NK-92 (cell line): Measurements from ENCODE around the gene LIN54.
A peak's percentile ranks its signal among the peaks of the same experiment; 100 is the strongest.
"Not testable (repeated sequence)": the region's sequence is repeated elsewhere in the genome, so short reads cannot be mapped to it uniquely, and the experiment has no call there.

Experiments
- DNase-seq: peaks from one replicate; lab custom pipeline; 2025; ENCODE audit not compliant: unreplicated experiment; lab: John Stamatoyannopoulos, UW

LIN54 gene

DNA sequence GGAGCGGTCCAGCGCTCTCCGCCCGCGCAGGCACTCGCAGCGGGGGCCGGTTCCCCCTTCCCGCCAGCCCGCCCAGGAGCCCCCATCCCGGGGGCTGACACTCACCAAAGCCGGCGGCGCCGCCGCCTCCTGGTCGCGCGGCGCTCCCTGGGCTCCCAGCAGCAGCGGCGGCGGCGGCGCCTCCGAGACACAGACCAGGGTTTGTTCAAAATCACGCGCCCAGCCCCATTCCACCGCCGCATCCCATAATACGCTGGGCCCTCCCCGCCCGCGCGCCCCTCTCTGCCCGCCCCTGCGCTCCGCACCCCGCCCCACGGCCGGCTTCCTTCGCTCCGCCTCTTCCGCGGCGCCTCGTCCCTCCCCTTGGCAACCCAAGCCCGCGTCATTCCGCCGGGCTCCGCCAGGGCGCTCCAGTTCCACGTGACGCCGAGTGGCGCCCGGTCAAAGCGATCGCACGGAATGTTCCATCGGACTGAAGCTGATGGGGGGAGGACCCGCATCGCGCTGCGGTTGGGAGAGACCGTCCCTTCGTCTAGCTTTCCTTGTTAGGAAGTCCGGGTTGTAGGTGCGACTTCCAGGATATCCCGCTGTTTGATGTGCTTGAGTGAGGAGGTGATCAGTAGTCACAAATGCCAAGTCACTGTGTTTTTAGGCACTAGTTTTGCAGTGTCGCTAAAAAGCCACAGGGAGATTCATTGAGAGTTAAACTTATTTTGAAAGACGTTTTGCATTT, 2.2 kb upstream of the LIN54 start:
- peak; percentile 73 for DNase-seq

DNA sequence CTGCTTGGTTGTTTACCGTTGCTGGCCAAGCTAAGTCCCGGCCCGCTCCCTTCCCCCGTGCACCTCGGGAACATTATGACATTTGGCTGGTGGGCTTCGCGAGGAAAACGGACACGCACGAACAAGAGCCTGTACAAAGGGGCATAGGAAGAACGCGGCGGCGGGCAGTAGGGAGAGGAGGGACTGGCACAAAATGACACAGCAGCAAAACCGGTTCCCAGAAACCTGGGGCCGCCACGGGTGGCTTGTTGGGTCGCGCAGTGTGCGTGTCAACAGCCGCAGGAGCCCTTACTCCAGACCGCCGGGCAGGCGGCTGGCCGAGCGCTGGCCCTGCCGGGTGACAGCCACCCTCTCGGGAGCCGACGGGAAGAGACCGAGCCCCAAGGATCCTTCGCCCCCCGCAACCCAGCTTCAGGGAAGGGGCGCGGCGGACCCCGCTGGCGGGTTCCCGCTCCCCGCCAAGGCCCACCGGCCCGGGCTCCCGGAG, 1.6 kb upstream of the LIN54 start:
- DNase-seq = no peak

DNA sequence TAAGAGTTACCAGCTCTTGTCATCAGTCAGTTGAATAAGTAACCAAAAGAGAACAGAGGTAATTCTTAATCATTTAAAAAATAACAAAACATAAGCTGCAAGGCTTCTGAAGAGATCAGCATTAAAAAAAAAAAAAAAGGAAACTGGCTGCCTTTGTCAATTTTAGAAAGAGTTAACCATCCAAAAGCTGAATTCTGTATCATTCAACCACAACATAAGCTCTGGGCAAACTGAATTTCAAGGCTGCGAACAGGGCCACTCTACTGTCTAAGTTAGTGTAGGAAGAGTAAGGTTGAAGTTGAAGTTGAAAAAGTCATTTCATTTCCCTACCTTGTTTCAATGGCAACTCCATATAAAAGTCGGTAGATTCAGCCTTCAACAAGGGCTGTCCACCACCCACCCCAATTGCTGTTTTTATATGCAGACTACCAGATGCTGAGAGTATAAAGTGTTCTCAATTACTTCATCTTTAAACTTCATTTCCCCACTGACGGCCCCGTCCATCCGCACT, 1.1 kb upstream of the LIN54 start:
- no peak for DNase-seq

DNA sequence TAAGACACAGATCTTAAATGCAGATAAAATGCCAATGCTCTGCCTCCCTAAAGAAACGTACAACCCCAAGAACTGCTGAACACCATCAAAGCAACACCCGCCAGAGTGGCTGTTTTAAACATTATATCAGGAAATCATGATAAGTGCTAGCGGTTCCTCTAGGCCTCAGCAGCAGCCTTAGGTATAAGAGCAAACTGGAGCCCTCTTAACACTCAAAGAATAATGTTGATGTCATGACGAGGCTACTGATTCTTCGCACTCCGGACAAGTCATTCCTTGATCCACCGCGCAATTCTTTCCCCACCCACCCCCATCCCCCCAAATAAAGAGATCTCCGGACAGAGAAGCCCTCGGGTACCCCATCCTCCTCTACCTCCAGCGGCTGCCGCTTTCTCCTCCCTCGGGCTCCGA, 507 bp downstream of the LIN54 start:
- no peak for DNase-seq

DNA sequence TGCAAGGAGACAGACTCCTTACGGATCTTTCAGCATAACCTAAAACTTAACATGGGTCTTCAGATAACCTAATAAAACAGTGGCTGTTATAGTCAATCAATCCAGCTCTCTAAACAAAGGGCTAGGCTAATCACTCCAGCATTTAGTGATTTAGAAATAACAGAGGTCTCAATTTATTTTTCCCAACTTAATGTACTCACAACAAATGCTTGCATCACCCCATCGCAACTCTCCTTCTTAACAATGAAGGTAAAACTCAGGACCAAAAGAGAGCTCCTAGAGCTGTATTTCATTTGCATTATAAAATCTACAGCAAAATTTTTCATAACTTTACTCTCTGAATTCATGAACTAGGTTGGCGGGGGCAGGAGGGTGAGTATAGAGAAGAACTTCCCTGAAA, 1.1 kb downstream of the LIN54 start:
- no peak for DNase-seq

DNA sequence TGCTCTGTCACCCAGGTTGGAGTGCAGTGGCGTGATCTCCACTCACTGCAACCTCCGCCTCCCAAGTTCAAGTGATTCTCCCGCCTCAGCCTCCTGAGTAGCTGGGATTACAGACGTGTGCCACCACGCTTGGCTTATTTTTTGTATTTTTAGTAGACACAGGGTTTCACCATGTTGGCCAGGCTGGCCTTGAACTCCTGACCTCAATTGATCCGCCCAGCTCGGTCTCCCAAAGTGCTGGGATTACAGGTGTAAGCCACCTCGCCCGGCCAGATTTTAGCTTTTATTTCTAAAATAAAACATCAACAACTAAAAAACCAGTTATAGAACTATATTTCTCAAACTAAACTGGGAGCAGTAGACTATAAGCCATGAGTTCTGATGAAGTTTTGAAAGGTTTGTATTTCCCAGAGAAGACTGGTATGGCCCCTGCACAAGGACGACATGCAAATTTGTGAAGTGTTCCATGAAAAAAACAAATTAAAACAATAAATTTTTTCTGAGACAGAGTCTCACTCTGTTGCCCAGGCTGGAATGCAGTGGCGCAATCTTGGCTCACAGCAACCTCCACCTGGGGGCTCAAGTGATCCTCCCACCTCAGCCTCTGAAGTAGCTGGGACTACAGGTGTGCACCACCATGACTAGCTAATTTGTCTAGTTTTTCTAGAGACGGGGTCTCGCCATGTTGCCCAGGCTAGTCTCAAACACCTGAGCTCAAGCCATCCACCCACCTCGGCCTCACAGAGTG, 7.4 kb downstream of the LIN54 start:
- DNase-seq = not testable (repeated sequence)

DNA sequence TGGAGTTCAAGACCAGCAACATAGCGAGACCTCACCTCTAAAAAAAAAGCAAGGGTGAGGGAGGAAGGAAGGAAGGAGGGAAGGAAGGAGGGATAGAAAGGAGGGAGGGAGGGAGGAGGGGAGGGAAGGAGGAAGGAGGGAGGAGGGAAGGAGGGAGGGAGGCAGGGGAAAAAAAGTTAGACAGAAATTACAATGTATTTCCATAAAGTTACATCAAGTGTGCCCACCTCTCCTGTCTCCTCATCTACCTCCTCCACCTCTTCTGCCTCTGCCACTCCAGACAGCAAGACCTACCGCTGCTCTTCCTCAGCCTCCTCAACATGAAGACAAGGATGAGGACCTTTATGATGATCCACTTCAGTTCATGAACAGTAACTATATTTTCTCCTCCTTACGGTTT, 8.3 kb downstream of the LIN54 start:
- DNase-seq = no peak

DNA sequence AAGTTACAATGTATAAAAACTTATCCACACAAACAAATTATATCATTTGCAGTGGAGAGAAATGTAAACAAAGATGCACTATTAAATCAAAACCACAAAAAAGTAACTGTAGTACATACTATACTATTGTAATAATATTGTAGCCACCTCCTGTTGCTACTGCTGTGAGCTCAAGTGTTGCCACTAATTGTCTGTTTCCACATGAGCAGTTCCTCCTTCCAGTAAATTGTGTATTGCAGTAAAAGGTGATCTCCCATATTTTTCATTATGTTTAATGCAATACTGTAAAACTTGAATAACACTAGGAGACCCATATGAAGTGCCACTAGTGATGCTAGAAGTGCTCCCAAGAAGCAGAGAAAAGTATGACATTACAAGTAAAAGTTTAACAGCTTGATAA, 11.7 kb downstream of the LIN54 start:
- no peak for DNase-seq

DNA sequence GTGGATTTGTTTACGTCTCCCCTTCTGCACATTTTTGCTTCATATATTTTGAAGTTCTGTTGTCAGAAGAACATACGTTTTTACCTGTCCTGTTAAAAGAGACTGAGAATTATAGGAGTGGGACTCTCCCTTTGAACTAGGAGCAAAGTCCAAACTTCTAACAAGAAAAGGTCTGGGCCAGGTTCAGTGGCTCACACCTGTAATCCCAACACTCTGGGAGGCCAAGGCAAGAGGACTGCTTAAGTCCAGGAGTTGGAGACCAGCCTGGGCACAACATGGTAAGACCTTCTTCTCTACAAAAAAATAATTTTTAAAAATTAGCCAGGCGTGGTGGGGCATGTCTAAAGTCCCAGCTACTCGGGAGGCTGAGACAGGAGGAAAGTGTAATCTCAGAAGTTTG, 15.8 kb downstream of the LIN54 start:
- DNase-seq = no peak

DNA sequence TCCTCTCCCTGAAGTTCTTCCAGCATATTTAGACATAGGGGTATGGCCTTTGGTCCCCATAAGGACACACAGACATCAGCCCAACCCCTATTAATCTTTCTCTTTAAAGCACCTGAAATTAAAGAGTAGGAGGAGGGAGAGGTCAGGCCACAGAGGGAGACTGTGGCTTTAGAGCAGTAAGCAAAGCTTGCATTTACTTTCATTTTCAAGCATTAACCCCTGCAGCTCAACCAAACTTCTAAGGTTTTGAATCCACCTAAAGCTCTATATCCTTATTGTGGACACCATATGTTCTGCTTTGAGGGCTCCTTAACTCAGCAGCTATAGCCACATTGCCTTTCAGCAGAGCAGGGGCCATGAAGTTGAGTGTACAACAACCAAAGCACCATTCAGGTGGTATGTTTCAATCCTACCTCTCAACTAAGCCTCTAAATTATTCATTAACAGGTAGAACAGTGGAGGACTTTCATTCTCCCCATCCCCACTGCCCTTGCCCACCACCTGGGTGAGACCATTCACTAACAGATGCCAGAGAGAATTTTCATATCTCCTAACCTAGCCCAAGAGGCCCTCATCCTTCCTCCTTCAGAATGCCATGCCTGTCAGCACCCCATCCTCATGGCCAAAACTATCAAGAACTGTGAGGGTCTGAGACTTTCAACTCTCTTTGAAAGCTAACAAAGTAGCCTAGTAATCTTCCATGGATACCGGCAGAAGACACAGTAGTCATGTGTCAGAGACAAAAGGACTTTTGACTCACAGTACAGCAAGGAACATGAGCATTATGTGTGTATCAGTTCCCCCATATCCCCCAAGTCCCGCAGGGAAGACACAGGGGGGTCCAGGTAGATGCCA, 20.8 kb downstream of the LIN54 start:
- DNase-seq = no peak

DNA sequence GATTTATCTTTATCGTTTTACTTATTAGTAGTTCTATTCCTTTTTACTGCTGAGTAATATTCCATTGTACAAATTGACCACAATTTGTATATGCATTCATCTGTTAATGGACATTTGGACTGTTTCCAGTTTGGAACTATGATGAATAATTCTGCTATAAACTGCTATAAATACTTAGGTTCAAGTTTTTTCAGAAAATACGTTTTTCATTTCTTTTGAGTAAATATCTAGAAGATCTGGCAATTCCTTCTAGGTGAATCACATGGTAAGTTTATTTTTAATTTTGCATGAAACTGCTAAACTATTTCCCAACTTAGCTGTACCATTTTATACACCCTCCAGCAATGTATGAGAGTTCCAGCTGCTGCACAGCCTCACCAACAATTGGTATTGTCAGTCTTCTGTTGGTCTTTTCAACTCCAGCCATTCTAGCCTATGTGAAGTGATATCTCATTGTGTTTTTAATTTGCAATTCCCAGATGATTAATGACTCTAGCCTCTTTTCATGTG, 22.2 kb downstream of the LIN54 start:
- DNase-seq = no peak

DNA sequence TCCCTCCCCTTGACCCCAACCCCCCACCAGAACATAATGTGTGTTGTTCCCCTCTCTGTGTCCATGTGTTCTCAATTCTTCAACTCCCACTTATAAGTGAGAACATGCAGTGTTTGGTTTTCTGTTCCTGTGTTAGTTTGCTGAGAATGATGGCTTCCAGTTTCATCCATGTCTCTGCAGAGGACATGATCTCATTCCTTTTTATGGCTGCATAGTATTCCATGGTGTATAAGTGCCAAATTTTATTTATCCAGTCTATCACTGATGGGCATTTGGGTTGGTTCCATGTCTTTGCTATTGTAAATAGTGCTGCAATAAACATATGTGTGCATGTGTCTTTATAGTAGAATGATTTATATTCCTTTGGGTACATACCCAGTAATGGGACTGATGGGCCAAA, 23.1 kb downstream of the LIN54 start:
- DNase-seq = not testable (repeated sequence)

DNA sequence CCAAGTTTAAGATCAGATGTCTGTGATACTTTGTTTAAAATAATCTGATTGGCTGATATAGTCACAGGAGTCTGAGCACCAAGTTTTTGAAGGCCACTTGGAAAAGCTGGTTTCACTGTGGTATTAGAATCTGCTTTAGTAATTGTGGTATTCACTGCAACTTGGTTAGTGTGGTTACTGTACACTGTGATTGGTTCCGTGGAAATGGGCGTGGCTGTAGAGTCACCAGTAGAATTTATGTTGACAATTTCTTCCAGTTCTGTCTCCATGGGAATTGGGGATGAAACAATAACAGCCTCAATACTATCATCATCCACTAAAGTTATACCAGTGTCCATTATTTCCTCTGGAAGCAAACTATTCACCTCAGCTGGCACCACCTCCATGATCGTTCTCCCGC, 26.2 kb downstream of the LIN54 start:
- no peak for DNase-seq

DNA sequence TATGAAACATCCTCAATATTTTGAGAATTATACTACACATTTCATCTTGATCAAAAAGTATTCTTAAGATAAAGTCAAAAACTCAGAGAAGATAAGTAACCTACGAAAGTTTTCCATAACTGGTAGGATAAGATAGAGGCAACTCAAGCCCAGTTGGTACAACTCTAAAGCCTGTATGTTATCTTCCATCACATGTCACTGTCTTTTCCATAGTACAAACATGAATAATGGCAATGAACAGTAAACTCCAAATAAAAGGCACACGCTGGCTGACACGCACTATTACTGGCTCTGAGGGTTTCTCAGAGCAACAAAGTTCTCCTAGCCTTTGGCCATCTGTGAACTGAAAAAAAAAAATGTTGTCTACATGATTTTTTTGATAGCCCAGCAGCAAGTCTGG, 27.2 kb downstream of the LIN54 start:
- DNase-seq = no peak

DNA sequence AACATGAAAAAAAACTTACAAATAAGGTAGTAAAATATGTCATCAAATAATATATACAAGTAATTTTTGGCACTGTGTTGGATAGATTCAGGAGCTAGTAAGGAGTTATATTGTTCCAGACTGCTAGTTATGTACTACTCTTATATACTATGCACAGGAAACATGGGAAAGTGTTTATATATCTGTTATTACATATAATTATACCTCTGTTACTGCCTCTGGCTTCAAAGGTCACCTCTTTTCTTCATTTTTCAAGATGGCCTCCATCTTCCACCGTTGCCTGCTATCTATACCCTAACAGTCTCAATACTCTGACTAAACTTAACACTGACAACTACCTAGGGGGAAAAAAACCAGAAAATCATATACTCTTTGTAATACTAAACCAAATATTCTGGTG, 29.5 kb downstream of the LIN54 start:
- DNase-seq = no peak

DNA sequence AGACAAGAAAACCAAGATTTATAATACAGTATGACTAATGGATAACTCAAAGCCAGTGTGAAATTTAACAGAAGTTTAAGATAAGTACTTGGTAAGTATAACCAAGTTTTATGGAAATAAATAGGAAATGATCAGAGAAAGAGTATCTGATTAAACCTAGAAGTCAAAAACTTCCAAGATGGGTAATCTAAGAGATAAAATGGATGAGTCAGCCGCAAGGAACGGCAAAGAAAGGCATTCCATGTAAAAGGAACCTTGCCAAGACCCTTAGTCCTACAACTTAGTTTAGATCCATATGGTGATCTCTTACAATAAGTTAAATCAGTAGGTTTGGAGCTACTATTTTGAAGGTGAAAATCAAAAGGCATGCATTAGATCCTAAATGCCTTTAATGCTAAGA, 34.8 kb downstream of the LIN54 start:
- no peak for DNase-seq

DNA sequence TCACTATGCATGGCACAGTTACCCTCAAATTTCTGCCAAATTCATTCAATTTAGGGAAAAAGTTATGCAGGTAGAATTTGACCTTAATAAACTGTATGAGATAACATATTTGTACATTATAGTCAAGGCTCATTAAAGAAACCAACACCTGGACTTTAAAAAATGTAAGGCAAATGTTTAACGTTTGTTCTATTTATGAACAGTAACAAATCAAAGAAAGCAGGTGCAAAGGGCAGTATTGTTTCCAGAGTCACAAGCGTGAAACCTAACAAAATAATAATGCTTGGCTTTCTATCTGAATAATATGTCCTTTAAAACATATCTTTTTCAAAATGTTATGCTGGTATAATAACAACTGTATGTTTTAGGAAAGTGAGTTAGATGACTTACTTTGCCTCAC, 41.2 kb downstream of the LIN54 start:
- no peak for DNase-seq

DNA sequence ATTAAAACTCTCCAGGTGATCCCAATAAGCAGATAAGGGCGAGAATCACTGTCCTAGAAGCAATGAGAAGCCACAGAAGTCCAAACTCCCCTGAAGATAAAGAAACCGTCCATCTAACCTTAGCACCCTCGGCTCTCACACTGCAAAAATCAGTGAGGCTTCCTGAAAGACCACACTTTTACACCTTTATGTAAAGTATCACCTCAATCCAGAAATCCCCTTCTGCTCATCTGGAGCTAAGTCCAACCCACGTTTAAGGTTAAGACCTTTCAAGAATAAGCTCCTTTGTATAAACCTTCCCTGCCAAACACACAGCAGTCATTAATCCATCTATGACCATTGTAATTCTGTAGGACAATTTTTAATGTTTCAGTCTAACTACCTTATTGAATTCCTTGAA, 41.7 kb downstream of the LIN54 start:
- DNase-seq = no peak

DNA sequence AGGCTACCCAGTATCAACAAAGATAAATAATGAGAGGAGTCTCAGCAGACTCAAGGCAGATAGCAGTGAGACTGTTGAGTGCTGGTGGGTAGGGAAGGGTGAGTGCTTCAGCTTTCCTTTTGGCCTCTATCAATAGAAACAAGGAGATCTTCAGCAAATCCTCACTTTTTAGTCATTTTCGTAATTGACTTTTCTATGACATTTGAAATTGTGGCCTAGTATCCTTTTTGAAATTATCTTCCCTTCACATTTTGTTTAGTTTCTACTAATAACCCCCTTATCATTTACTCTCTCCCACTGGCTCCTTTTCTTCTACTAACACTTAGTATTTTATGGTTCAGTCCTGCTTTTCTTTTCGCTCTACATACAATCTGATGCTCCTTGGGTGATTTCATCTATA, 44.9 kb downstream of the LIN54 start:
- DNase-seq = no peak

DNA sequence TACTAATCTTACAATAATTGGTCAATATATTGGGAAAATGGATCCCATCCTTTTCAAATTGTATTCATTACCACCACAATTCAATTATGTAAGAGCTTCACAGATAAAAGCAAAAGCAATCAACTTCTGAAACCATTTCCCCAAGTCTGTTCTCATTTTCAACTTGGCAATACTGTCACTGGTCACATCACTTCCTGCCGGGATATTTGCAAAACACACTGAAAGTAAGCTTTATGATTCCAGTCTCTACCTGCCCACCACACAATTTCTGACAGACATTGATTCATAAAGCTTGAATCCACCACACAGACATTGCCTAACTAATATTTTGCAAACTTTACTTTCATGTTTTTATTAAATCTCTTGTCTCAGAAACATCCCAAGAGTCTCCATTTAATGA, 53.6 kb downstream of the LIN54 start:
- DNase-seq = no peak

DNA sequence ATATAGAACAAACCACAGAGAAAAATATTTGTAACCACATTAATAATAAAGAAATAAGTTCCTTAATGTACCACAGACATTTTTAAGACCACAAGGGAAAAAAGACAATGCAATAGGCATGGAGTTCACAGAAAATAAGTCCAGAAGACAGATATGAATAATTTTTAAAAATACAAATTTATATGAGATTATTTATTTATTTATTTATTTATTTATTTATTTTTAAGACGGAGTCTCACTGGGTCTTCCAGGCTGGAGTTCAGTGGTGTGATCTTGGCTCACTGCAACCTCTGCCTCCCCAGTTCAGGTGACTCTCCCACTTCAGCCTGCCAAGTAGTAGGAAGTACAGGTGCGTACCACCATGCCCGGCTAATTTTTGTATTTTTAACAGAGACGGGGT, 56.4 kb downstream of the LIN54 start:
- DNase-seq = no peak
